ENCODE measurements around the gene PSMD5.
A peak's percentile ranks its signal among the peaks of the same experiment; 100 is the strongest.

Gene PSMD5

DNA sequence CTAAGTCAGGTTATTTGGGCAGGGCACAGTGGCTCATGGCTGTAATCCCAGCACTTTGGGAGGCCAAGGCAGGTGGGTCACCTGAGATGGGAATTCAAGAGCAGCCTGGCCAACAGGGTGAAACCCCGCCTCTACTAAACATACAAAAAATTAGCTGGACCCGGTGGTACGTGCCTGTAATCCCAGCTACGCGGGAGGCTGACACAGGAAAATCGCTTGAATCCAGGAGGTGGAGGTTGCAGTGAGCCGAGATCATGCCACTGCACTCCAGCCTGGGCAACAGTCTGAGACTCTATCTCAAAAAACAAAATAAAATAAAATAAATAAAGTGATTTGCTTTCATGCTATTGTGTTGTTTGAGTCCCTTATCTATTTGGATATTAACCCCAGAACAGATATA is 41.3 kb downstream of the PSMD5 start:
- DNase-seq: no peak

DNA sequence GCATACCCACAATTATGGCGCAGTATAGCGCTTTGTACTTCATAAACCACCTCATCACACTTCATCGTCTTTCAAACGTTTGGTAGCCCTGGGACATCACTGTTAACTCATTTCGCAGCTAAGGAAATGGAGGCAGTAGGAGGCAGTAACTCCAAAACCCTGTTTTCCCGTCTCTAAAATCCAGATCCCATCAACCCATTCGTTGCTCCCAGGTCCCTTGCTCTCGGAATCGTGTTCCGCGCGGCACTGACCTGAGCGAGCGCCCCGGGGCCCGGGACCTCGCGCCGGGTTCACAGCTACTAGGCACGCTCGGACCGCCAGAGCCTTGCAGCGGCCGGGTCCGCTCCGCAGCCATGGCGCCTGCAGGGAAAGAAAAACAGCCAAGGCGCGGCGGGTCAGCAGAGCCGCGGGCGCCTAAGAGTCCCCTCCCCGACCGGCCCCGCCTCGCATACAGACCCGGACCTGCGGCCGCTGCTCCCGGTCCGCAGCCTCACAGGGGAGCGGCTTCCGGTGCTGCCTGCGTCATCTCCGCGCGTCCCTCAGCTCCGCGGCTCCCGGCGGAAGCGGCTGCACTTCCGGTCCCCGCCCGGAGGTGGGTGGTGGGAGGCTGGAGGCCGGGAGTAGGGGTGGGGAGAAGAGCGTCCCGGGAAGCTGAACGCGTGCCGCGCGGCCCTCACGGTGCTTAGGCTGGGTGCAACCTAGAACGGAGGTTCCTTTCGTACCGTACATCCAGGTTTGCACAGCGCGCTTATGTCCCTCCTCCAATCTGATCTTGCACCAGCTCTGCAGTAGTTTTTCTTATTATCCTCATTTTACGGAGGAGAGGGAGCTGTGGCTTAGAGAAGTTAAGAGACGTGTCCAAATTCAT is 49.6 kb downstream of the PSMD5 start, which contains the start of gene FBXW2:
Gene FBXW2 (minus strand): TSS at position 519 of the 868 bp plus-strand sequence. CDS start 5,158 bp downstream, outside the sequence.
- DNase-seq: peak; percentile 84

- no peak for DNase-seq
Measured at GRCh38 chr9:120791161-120791560, 51.6 kb downstream of the PSMD5 start.

GRCh38 chr9:120787933-120788332 is 54.8 kb downstream of the PSMD5 start:
- no peak for DNase-seq

DNA sequence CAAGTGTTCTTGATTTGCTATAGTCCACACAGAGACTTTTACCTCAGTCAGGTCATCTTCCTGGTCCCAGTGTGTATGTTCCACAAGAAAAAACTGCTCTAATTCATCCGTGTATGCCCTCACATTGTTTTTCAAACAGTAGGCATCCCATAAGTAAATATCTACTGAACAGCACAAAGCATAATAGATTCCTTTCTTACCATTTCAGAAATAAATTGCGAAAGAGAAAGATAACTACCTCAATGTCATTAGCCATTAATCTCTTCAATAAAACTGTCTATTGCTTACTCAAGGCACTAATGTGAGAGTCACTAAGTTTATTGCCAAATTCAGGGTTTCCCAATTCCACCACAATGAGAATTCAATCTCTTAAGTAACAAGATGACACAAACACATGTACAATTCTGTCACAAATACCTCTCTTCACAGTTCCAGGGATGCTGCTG is 59.1 kb downstream of the PSMD5 start:
- no peak for DNase-seq

- no peak for DNase-seq
Measured at GRCh38 chr9:120781236-120781635, 61.5 kb downstream of the PSMD5 start.

DNA sequence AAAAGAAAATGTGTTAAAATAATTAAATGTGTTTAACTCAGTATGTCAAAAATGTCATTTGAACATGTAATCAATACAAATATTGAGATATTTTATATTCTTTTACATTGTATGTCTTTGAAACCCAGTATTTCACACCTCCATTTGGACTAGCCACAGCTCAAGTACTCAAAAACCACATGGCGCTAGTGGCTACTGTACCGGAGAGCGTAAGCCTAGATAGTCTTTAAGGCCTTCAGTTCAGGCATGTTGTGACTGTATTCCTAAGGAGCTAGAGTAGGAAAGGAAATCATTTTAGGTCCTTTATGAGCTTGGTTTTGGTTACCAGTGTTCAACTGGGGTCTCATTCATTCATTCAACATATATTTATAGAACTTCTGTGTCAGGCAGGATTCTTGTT is 62.4 kb downstream of the PSMD5 start:
- no peak for DNase-seq

GRCh38 chr9:120779227-120779626 is 63.5 kb downstream of the PSMD5 start:
- no peak for DNase-seq

DNA sequence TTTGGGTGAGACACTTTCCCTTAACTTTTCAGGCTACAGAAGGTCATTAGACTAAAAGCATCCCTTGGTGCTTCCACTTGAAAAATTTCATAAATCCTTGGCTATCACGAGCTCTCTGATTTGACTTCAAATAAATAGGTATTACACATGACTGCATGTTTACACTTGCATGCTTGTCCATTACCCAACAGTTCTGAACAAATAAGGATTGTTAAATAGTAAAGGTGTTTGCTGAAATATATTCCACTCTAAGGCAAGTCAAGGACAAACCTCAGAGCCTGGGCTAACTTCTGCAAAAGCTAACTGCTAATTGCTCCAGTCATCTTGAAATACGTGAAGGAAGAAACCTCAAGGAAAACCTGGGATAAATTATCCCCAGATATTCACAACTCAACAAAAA is 64.0 kb downstream of the PSMD5 start:
- DNase-seq: no peak

DNA sequence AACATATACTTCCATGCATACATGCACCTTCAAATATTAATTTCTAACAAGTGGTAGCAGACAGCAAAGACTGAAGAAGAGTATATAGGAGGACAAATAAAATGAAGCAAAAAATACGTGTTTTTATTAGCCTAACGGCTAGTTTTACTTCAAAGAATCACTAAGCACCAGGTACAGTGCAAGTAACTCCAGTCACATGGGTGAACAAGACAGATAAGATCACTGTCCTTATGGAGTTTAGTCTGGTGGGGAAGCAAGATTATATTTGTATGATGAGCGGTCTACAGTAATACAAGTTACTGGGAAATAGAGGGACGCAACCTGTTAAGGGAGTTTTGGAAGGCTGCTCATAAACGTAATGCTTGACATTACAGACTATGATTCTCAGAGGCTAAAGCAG is 65.5 kb downstream of the PSMD5 start:
- DNase-seq: no peak

DNA sequence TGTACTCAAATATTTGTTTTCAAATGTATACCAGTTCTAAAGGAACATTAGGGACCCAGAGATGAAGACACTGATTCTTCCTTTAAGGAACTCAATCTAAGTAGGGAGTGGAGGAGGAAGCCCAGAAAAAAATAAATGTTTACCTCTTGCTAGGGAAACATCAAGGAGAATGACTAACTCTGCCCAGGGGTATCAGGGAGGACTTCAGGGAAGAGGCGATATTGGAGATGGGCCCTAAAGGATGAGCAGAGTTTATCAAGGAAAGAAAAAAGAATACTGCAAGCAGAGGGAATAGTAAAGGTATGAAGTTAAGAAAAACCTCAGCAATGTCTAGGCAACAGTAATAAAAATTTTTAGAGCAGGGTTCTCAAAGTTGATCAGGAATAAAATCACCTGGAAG is 65.9 kb downstream of the PSMD5 start:
- DNase-seq: no peak

DNA sequence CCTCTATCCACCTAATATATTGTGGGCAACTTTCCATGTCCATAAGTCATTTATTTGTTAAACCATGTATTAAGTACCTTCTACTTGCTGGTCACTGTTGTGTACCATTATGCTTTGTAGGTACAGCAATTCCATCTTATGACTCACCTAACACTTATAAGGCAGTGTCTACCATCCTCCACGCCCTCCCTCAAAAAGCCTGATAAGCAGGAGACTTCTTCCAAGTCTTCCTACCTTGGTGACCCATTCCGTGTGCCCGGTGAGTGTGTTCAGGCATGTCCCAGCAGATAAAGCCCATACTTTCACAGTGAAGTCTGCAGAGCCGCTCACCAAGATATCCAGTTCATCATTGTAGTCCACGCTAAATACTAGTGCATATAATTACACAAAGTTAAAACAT is 66.9 kb downstream of the PSMD5 start:
- no peak for DNase-seq

DNA sequence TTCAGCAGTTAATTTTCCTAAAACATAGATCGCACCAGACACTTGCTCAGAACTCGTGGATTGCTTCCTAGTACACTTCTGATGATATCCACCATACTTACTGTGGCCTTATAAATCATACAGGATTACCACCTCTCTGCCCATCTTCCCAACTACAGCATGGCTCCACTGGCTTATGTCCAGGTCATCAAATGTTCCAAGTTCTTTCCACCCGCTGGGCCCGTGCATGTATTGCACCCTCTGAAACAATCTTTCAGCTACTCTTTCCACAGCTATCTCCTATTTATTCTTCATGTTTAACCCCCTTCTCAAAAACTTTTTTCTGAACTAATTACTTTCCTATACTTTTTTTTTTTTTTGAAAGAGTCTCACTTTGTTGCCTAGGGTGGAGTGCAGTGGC is 68.0 kb downstream of the PSMD5 start:
- no peak for DNase-seq

DNA sequence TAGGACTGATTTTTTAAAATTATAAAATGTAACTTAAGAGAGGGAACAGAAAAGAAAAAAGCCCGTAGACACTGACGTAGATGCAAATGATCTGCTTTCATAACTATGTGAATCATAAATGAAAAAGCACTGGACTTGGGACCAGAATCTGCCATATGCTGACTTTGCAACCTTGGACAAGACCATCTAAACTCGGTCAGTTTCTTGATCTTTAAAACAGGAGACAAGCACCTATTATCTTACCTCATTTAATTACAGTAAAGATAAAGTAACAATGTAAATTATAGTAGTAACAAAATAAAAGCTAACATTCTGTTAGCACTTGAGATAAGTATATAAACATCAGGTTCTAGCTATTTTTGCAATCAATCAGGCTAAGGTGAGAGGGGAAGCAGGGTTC is 69.5 kb downstream of the PSMD5 start:
- no peak for DNase-seq

DNA sequence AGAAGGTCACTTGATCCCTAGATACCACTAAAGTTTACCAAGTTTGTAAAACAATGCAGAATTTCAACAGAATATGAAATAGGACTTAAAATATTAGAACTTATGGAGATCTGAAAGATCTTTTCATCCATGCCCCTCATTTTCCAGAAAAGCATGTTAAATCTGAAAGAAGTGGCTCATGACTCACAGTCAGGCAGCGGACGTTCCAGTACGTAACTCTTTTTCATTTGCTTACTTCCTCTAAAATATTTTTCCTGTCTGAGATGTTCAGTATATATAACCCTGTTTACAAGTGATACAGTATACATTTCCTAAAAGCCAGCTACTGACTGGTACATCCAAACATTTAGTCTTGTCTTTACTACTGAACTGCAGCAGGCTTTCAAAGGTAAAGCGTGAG is 71.8 kb downstream of the PSMD5 start:
- no peak for DNase-seq

- no peak for DNase-seq
Measured at GRCh38 chr9:120768886-120769285, 73.8 kb downstream of the PSMD5 start.

- DNase-seq: no peak
Measured at GRCh38 chr9:120768247-120768646, 74.5 kb downstream of the PSMD5 start.

DNA sequence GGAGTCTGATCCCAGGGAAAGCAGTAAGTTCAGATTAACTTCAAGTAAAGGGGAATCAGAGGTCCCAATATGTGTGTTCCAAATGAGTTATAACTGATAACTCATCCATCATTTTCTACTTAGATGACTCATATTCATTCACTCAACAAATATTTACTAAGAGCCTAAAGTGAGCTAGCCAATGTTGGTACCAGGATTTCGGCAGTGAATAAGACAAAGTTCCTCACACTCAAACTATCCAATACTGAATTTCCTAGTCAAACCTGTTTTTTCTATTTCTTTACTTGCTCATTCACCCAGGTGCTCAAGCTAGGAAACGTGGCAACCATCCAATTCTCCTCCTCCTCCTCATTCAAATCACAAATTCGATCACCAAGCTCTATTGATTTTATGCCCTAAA is 75.3 kb downstream of the PSMD5 start:
- no peak for DNase-seq

Data from NCI-H1105 (cell line).